Lung (tissue), 12 donors: Measurements from ENCODE around the gene GAB2. TPM values are rescaled to one million over a fixed set of nuclear protein-coding genes. Genes with fewer than 3 reads are reported as not detected.

Experiments
- ATAC-seq: fragments of 200-7000 bp; cut with Tn5 transposase; one replicate; pipeline ENCODE4 v1.9.1; 2020; ENCODE audit warnings: moderate number of reproducible peaks; ENCODE audit not compliant: insufficient read depth, low FRiP score
- DNase-seq, 3 donors: peaks; one replicate each; pipeline ENCODE4 v3.0.0-alpha.2; 2013 to 2017
- H3K27ac ChIP-seq, 2 donors: one replicate each; pipeline ENCODE4 v1.5.1; 2013; ENCODE audit warnings: mild to moderate bottlenecking in 2 of 2, moderate library complexity in 2 of 2, control low read depth in 1 of 2, inconsistent platforms in 1 of 2, low read depth in 1 of 2, low read length in 1 of 2
- H3K27me3 ChIP-seq, 3 donors: one replicate each; pipeline ENCODE4 v1.5.1; 2013; ENCODE audit warnings: low read length in 2 of 3; ENCODE audit not compliant: control insufficient read depth in 3 of 3, insufficient read depth in 3 of 3
- H3K36me3 ChIP-seq, 4 donors: one replicate each; pipeline ENCODE4 v1.5.1; 2013; ENCODE audit warnings: low read length in 4 of 4, mild to moderate bottlenecking in 1 of 4, moderate library complexity in 1 of 4; ENCODE audit not compliant: control insufficient read depth in 4 of 4, insufficient read depth in 4 of 4
- H3K4me1 ChIP-seq, 5 donors: one replicate each; pipeline ENCODE4 v1.5.1; 2013; ENCODE audit warnings: low read length in 5 of 5, mild to moderate bottlenecking in 2 of 5, moderate library complexity in 1 of 5; ENCODE audit not compliant: control insufficient read depth in 5 of 5, insufficient read depth in 5 of 5
- H3K4me3 ChIP-seq: one replicate; pipeline ENCODE4 v1.5.1; 2013; ENCODE audit warnings: mild to moderate bottlenecking, control low read depth, moderate library complexity
- H3K9ac ChIP-seq, 2 donors: one replicate each; pipeline ENCODE4 v1.5.1; 2013; ENCODE audit warnings: low read length in 2 of 2, control low read depth in 1 of 2; ENCODE audit not compliant: insufficient read depth in 1 of 2
- H3K9me3 ChIP-seq, 4 donors: one replicate each; pipeline ENCODE4 v1.5.1; 2013; ENCODE audit warnings: low read length in 3 of 4, mild to moderate bottlenecking in 1 of 4, moderate library complexity in 1 of 4; ENCODE audit not compliant: control insufficient read depth in 4 of 4, insufficient read depth in 3 of 4
- CTCF ChIP-seq: IDR thresholded peaks from 2 replicates; pipeline ENCODE4 v1.5.1; 2012; ENCODE audit warnings: mild to moderate bottlenecking; ENCODE audit errors: control extremely low read depth, extremely low read depth
- WGBS, 2 donors: extraction: QIAGEN DNeasy Blood & Tissue Kit; methylation state at CpG; one replicate each; pipeline ENCODE4 v1.1.7; 2013; 5-methylcytosine and 5-hydroxymethylcytosine counted together
- polyA plus RNA-seq, 2 donors: library from polyadenylated mRNA; stranded (reverse); fragments of 200-250 nt; gene quantifications; one replicate each; pipeline ENCODE4 v1.2.1, GENCODE V29; 2013
- total RNA-seq, 2 donors: library from RNA; depleted of rRNA in 1 of 2; stranded (reverse); fragments of >200 nt in 1 of 2; gene quantifications; one replicate each; pipeline ENCODE4 v1.2.1, GENCODE V29; 2014 to 2021
- donor health status: control.
- donor health status: control.
- donor health status: Bipolar disorder and iron deficiency.
- donor health status: healthy.
- donor health status: DM: yes; HTN: yes; CAD: no.

Gene GAB2
- total and polyA plus RNA-seq, 4 donors: 17.8 to 47.9 (median 23.1) TPM

GRCh38 chr11:78189174-78189724 lies 228.4 kb downstream of the GAB2 start:
- no peaks in the 10 kb centered on the region for H3K9me3 ChIP-seq
- H3K4me3 ChIP-seq: peak overlapping the region; percentile 67
- H3K27ac ChIP-seq: peak overlapping the region in 1 of 2 donors; percentile 5
- DNase-seq (no peak), ATAC-seq (no peak)
- no peak for TF ChIP-seq CTCF
- H3K9ac ChIP-seq: no peak overlapping the region
- H3K36me3 ChIP-seq: no peaks in the 10 kb centered on the region
- no peaks in the 10 kb centered on the region for H3K27me3 ChIP-seq
- H3K4me1 ChIP-seq: peaks cover 0 to 26% (median 0%) of the 10 kb centered on the region in 5 donors
- WGBS, 2 donors: 36 to 50% methylated on average over 18 of the region's 18 CpGs

- Histone ChIP-seq H3K4me1 (peaks cover 0 to 26% (median 0%) of the 10 kb centered on the region in 5 donors), H3K27ac (peak within 1 kb of the TSS; percentile 44 to 53), H3K9ac (peak within 1 kb of the TSS in 1 of 2 donors; percentile 68), H3K9me3 (no peaks in the 10 kb centered on the region), H3K4me3 (peak within 1 kb of the TSS; percentile 67), H3K36me3 (no peaks in the 10 kb centered on the region), H3K27me3 (no peaks in the 10 kb centered on the region)
- ATAC-seq (peak; percentile 97), DNase-seq (peak; percentile 97 to 98 (median 97))
- 0 to 1% methylated on average over 61 to 74 of the region's 74 CpGs for WGBS, 2 donors
- TF ChIP-seq CTCF: no peak
Measured at GRCh38 chr11:78188286-78189173, 229.1 kb downstream of the GAB2 start, which contains the start of the genes KCTD21 and USP35. Gene KCTD21 (minus strand): TSS chr11:78188626. CDS start chr11:78174554, 14,072 bp downstream. Gene USP35 (plus strand): TSS chr11:78188919. CDS start chr11:78196246, 7,327 bp downstream.

- Histone ChIP-seq H3K9ac (peak overlapping the region in 1 of 2 donors; percentile 53), H3K4me3 (peak overlapping the region; percentile 60), H3K4me1 (peaks cover 0 to 26% (median 0%) of the 10 kb centered on the region in 5 donors), H3K27me3 (no peaks in the 10 kb centered on the region), H3K36me3 (no peaks in the 10 kb centered on the region), H3K9me3 (no peaks in the 10 kb centered on the region), H3K27ac (peak overlapping the region; percentile 44 to 53)
- ATAC-seq: no peak
- DNase-seq: no peak
- TF ChIP-seq CTCF: no peak
- 18 to 24% methylated on average over 31 of the region's 31 CpGs for WGBS, 2 donors
Measured at GRCh38 chr11:78187366-78188285, 230.0 kb downstream of the GAB2 start.
